Measurements from ENCODE around the gene ACSL1. TPM values are rescaled to one million over a fixed set of nuclear protein-coding genes. Genes with fewer than 3 reads are reported as not detected.
A peak's percentile ranks its signal among the peaks of the same experiment; 100 is the strongest.

ACSL1 gene
- total and polyA plus RNA-seq, 9 of the 15 experiments (the other 6 are each of a cell fraction or from before 2014, with no cell fraction given), result 6.7 to 24.1 (median 15.0) TPM

DNA sequence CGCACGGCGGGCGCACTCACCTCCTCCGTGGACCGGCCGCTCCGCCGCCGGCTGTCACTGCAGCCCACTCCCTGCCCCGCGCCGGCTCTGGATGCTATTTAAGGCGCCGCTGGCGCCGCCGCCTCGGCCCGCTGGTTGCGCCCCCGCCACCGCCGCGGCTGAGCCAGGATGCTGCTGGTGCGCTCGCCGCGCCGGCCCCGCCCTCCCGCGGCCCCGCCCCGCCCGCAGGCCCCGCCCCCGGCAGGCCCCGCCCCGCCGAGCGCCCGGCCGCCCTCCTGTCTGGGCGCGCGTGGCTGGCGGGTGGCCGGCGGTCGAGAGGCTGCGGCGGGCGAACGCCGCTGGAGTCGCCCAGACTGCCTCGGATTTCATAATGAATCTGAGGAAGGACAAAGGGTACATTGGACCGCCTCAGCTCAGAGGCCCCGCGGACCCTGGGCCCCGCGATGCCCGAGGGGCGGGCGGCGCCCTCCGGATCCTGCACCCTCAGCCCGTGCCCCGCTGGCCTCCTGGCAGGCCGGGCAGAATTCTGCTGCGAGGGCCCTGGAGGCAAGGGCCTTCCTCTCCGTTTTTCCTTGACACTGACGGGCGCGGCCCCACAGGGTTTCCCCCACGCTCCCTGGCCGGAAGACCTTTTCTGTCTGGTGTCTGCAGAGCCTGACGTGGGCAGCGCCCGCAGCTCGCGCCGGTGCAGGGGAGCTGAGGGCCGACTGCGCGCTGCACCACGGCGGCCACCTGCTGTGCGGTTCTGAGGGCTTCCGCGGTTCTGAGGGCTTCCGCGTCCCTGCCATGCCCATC, at the start of gene ACSL1 (continued):
- TF ChIP-seq MAFK (IDR thresholded peaks at IDR 0.05; ENCODE audit: low read length) (no peak), ZNF778 (CRISPR knock-in tag; IDR thresholded peaks at IDR 0.05) (no peak), ZFX (CRISPR knock-in tag; IDR thresholded peaks at IDR 0.05) (peak; percentile 82), RBM14 (IDR thresholded peaks at IDR 0.05; ENCODE audit: borderline replicate concordance, insufficient read depth, low read depth, low read length) (no peak), KLF1 (tag; IDR thresholded peaks at IDR 0.05) (no peak)
- TF ChIP-seq, protein P1, sequence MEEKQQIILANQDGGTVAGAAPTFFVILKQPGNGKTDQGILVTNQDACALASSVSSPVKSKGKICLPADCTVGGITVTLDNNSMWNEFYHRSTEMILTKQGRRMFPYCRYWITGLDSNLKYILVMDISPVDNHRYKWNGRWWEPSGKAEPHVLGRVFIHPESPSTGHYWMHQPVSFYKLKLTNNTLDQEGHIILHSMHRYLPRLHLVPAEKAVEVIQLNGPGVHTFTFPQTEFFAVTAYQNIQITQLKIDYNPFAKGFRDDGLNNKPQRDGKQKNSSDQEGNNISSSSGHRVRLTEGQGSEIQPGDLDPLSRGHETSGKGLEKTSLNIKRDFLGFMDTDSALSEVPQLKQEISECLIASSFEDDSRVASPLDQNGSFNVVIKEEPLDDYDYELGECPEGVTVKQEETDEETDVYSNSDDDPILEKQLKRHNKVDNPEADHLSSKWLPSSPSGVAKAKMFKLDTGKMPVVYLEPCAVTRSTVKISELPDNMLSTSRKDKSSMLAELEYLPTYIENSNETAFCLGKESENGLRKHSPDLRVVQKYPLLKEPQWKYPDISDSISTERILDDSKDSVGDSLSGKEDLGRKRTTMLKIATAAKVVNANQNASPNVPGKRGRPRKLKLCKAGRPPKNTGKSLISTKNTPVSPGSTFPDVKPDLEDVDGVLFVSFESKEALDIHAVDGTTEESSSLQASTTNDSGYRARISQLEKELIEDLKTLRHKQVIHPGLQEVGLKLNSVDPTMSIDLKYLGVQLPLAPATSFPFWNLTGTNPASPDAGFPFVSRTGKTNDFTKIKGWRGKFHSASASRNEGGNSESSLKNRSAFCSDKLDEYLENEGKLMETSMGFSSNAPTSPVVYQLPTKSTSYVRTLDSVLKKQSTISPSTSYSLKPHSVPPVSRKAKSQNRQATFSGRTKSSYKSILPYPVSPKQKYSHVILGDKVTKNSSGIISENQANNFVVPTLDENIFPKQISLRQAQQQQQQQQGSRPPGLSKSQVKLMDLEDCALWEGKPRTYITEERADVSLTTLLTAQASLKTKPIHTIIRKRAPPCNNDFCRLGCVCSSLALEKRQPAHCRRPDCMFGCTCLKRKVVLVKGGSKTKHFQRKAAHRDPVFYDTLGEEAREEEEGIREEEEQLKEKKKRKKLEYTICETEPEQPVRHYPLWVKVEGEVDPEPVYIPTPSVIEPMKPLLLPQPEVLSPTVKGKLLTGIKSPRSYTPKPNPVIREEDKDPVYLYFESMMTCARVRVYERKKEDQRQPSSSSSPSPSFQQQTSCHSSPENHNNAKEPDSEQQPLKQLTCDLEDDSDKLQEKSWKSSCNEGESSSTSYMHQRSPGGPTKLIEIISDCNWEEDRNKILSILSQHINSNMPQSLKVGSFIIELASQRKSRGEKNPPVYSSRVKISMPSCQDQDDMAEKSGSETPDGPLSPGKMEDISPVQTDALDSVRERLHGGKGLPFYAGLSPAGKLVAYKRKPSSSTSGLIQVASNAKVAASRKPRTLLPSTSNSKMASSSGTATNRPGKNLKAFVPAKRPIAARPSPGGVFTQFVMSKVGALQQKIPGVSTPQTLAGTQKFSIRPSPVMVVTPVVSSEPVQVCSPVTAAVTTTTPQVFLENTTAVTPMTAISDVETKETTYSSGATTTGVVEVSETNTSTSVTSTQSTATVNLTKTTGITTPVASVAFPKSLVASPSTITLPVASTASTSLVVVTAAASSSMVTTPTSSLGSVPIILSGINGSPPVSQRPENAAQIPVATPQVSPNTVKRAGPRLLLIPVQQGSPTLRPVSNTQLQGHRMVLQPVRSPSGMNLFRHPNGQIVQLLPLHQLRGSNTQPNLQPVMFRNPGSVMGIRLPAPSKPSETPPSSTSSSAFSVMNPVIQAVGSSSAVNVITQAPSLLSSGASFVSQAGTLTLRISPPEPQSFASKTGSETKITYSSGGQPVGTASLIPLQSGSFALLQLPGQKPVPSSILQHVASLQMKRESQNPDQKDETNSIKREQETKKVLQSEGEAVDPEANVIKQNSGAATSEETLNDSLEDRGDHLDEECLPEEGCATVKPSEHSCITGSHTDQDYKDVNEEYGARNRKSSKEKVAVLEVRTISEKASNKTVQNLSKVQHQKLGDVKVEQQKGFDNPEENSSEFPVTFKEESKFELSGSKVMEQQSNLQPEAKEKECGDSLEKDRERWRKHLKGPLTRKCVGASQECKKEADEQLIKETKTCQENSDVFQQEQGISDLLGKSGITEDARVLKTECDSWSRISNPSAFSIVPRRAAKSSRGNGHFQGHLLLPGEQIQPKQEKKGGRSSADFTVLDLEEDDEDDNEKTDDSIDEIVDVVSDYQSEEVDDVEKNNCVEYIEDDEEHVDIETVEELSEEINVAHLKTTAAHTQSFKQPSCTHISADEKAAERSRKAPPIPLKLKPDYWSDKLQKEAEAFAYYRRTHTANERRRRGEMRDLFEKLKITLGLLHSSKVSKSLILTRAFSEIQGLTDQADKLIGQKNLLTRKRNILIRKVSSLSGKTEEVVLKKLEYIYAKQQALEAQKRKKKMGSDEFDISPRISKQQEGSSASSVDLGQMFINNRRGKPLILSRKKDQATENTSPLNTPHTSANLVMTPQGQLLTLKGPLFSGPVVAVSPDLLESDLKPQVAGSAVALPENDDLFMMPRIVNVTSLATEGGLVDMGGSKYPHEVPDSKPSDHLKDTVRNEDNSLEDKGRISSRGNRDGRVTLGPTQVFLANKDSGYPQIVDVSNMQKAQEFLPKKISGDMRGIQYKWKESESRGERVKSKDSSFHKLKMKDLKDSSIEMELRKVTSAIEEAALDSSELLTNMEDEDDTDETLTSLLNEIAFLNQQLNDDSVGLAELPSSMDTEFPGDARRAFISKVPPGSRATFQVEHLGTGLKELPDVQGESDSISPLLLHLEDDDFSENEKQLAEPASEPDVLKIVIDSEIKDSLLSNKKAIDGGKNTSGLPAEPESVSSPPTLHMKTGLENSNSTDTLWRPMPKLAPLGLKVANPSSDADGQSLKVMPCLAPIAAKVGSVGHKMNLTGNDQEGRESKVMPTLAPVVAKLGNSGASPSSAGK (IDR thresholded peaks at IDR 0.05), result peak; percentile 81
- TF ChIP-seq, protein P2, sequence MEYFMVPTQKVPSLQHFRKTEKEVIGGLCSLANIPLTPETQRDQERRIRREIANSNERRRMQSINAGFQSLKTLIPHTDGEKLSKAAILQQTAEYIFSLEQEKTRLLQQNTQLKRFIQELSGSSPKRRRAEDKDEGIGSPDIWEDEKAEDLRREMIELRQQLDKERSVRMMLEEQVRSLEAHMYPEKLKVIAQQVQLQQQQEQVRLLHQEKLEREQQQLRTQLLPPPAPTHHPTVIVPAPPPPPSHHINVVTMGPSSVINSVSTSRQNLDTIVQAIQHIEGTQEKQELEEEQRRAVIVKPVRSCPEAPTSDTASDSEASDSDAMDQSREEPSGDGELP (CRISPR knock-in tag; IDR thresholded peaks at IDR 0.05; ENCODE audit: borderline replicate concordance), result 0 out of 2 replicates have a peak, but pooled peaks have one; percentile 45
- TF ChIP-seq, protein P3, sequence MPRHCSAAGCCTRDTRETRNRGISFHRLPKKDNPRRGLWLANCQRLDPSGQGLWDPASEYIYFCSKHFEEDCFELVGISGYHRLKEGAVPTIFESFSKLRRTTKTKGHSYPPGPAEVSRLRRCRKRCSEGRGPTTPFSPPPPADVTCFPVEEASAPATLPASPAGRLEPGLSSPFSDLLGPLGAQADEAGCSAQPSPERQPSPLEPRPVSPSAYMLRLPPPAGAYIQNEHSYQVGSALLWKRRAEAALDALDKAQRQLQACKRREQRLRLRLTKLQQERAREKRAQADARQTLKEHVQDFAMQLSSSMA (CRISPR knock-in tag; IDR thresholded peaks at IDR 0.05), result no peak
- TF ChIP-seq, protein P4, sequence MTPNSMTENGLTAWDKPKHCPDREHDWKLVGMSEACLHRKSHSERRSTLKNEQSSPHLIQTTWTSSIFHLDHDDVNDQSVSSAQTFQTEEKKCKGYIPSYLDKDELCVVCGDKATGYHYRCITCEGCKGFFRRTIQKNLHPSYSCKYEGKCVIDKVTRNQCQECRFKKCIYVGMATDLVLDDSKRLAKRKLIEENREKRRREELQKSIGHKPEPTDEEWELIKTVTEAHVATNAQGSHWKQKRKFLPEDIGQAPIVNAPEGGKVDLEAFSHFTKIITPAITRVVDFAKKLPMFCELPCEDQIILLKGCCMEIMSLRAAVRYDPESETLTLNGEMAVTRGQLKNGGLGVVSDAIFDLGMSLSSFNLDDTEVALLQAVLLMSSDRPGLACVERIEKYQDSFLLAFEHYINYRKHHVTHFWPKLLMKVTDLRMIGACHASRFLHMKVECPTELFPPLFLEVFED (CRISPR knock-in tag; conservative IDR thresholded peaks at IDR 0.05), result no peak
- TF ChIP-seq, protein P5, sequence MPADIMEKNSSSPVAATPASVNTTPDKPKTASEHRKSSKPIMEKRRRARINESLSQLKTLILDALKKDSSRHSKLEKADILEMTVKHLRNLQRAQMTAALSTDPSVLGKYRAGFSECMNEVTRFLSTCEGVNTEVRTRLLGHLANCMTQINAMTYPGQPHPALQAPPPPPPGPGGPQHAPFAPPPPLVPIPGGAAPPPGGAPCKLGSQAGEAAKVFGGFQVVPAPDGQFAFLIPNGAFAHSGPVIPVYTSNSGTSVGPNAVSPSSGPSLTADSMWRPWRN (IDR thresholded peaks at IDR 0.05; ENCODE audit: low read depth), result 0 out of 2 replicates have a peak, but pooled peaks have one; percentile 12

All from K562 (cell line).